Nephron progenitor cell (in vitro differentiated cells): Measurements from ENCODE around the gene ADCY3.
A peak's percentile ranks its signal among the peaks of the same experiment; 100 is the strongest.

Source experiments
- DNase-seq: peaks from one replicate; pipeline ENCODE4 v3.0.0; 2021
- H3K27ac Mint-ChIP-seq: 2 replicates; pipeline ENCODE4 v1.8.0; 2021; ENCODE audit warnings: mild to moderate bottlenecking, moderate library complexity, mixed read lengths
- H3K27me3 Mint-ChIP-seq: 2 replicates; pipeline ENCODE4 v1.8.0; 2021; ENCODE audit warnings: mild to moderate bottlenecking, low read depth, mixed read lengths; ENCODE audit not compliant: poor library complexity
- H3K36me3 Mint-ChIP-seq: 2 replicates; pipeline ENCODE4 v1.8.0; 2021; ENCODE audit warnings: low read depth, mixed read lengths
- H3K4me1 Mint-ChIP-seq: 2 replicates; pipeline ENCODE4 v1.8.0; 2021; ENCODE audit warnings: mixed read lengths
- H3K4me3 Mint-ChIP-seq: 2 replicates; pipeline ENCODE4 v1.8.0; 2021; ENCODE audit warnings: mild to moderate bottlenecking, moderate library complexity, mixed read lengths
- H3K9me3 Mint-ChIP-seq: 2 replicates; pipeline ENCODE4 v1.8.0; 2021; ENCODE audit warnings: mild to moderate bottlenecking, moderate library complexity, mixed read lengths
- CTCF ChIP-seq: fragments of 200-600 bp; sonication (generic); IDR thresholded peaks from 2 replicates; pipeline ENCODE4 v1.5.0; 2021; ENCODE audit warnings: antibody characterized with exemption

ADCY3 gene

DNA sequence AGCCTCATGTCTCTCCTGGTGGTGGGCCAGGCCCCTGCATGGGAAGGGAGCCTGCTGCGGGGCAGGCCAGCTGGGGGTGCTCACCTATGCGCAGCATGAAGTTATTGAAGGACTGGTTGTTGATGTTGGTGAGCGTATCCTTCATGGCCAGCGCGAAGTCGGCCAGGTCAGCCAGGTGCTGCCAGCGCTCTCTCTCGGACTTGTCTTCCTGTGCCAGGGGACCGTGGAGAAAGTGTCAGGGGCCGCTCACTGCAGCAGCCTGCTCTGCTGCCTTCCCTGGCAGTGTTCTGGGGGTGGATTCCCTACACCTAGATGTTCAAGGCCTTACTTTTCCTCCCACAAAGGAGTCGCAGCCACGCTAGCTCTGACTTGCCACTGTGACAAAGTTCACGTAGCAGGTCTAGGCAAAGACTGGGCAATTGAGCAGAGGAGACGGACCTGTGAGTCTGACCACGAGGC is 98.6 kb downstream of the ADCY3 start:
- Mint-ChIP-seq H3K27me3 (peaks cover 3% of the 10 kb centered on the region), H3K27ac (peak overlapping the region; percentile 88), H3K4me3 (no peak overlapping the region), H3K36me3 (peaks cover 77% of the 10 kb centered on the region), H3K4me1 (peaks cover 24% of the 10 kb centered on the region), H3K9me3 (no peaks in the 10 kb centered on the region)
- TF ChIP-seq CTCF: no peak
- no peak for DNase-seq

- peak overlapping the region; percentile 88 for H3K27ac Mint-ChIP-seq
- no peaks in the 10 kb centered on the region for H3K9me3 Mint-ChIP-seq
- no peak for TF ChIP-seq CTCF
- peaks cover 26% of the 10 kb centered on the region for H3K4me1 Mint-ChIP-seq
- no peak for DNase-seq
- no peak overlapping the region for H3K4me3 Mint-ChIP-seq
- H3K27me3 Mint-ChIP-seq: peaks cover 3% of the 10 kb centered on the region
- peaks cover 83% of the 10 kb centered on the region for H3K36me3 Mint-ChIP-seq
Observed at GRCh38 chr2:24820598-24821432, 99.2 kb downstream of the ADCY3 start.

GRCh38 chr2:24820175-24820513 is 99.9 kb downstream of the ADCY3 start:
- H3K27me3 Mint-ChIP-seq: no peaks in the 10 kb centered on the region
- no peak for TF ChIP-seq CTCF
- H3K36me3 Mint-ChIP-seq: peaks cover 84% of the 10 kb centered on the region
- no peak for DNase-seq
- H3K4me3 Mint-ChIP-seq: no peak overlapping the region
- H3K27ac Mint-ChIP-seq: no peak overlapping the region
- H3K9me3 Mint-ChIP-seq: no peaks in the 10 kb centered on the region
- peaks cover 26% of the 10 kb centered on the region for H3K4me1 Mint-ChIP-seq

GRCh38 chr2:24819442-24820174 is 100.4 kb downstream of the ADCY3 start:
- Mint-ChIP-seq H3K27me3 (no peaks in the 10 kb centered on the region), H3K27ac (peak overlapping the region; percentile 84), H3K36me3 (peaks cover 83% of the 10 kb centered on the region), H3K9me3 (no peaks in the 10 kb centered on the region), H3K4me3 (no peak overlapping the region), H3K4me1 (peaks cover 26% of the 10 kb centered on the region)
- no peak for TF ChIP-seq CTCF
- no peak for DNase-seq

DNA sequence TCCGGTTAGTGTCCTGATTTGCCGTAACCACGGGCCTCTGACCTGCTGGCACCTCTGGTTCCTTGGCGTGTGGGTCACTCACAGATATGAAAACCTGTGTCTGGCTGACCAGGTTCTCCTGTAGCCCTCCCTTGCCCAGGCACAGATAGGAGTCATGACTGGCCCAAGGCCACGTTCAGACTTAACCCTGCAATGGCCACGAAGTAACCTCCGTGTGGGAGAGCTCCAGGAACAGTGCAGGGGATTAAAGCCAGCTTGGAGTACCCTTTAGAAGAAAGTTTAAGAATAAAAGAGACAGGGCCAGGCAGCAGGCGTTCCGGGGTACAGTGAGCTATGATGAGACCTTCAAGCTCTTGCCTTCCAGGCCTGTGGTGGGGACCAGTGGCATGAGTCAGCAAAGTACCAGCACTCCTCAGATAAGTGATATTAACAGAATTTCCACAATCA is 101.3 kb downstream of the ADCY3 start:
- no peaks in the 10 kb centered on the region for H3K9me3 Mint-ChIP-seq
- H3K36me3 Mint-ChIP-seq: peaks cover 84% of the 10 kb centered on the region
- no peak overlapping the region for H3K4me3 Mint-ChIP-seq
- no peak for TF ChIP-seq CTCF
- no peaks in the 10 kb centered on the region for H3K27me3 Mint-ChIP-seq
- peaks cover 35% of the 10 kb centered on the region for H3K4me1 Mint-ChIP-seq
- DNase-seq: no peak
- peak overlapping the region; percentile 80 for H3K27ac Mint-ChIP-seq
